BLaER1 treated with 17β-estradiol and CSF1 and Interleukin-3, amounts not matched to agents 10 nM and 100 nM (cell line): ENCODE measurements around the gene TMEM115.

Experiments used
- H3K27ac ChIP-seq, 11 experiments: shearing (Covaris generic); formaldehyde crosslinking; 2 replicates each; pipeline ENCODE4 v1.8.1; 2022
- H3K27me3 ChIP-seq, 11 experiments: shearing (Covaris generic); formaldehyde crosslinking; 2 replicates each; pipeline ENCODE4 v1.8.1; 2022
- H3K36me3 ChIP-seq, 11 experiments: shearing (Covaris generic); formaldehyde crosslinking; 2 replicates each; pipeline ENCODE4 v1.8.1; 2022
- H3K4me1 ChIP-seq, 10 experiments: shearing (Covaris generic); formaldehyde crosslinking; 2 replicates each; pipeline ENCODE4 v1.8.1; 2022
- H3K4me2 ChIP-seq, 11 experiments: shearing (Covaris generic); formaldehyde crosslinking; 2 replicates each; pipeline ENCODE4 v1.8.1; 2022
- H3K4me3 ChIP-seq, 10 experiments: shearing (Covaris generic); formaldehyde crosslinking; 2 replicates each; pipeline ENCODE4 v1.8.1; 2022
- H3K9ac ChIP-seq, 11 experiments: shearing (Covaris generic); formaldehyde crosslinking; 2 replicates each; pipeline ENCODE4 v1.8.1; 2022
- H3K9me3 ChIP-seq, 11 experiments: shearing (Covaris generic); formaldehyde crosslinking; replicated peaks in 1 of 11; 2 replicates each; pipeline ENCODE4 v1.8.1; 2022
- H4K20me1 ChIP-seq, 11 experiments: shearing (Covaris generic); formaldehyde crosslinking; 2 replicates each; pipeline ENCODE4 v1.8.1; 2022
- Cebpa-rat ChIP-seq, 11 experiments: shearing (Covaris generic); IDR thresholded peaks; 2 replicates each; pipeline ENCODE4 v1.8.1; 2022

TMEM115 gene

DNA sequence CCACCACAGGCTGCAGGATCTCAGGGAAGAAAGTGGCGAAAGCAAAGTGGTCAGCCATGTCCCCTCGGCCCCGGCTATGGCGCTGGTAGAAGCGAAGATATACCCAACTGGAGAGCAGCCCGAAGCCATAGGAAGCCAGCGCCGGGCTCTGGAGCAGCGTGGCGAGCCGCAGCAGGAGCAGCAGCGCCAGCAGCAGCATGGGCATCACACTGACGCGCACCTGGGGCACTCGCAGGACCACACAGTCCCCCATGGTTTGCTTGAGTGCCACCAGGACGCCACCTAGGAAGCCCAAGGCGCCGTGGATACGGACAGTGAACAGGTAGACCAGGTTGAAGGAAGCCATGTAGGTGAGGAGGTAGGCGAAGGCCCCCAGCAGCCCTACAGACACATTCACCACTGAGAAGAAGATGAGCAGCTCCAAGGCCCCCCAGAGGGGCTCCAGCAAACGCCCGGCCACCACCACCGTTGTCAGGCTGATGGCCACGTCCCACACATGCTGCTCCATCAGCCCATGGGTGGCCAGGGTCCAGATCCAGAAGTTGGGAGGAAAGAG is 888 bp downstream of the TMEM115 start:
- no peak for TF ChIP-seq Cebpa-rat (IDR thresholded peaks at IDR 0.05)
- H3K4me1 ChIP-seq: peaks cover 42 to 64% (median 55%) of the 10 kb centered on the region in 10 experiments
- peak overlapping the region; percentile 92 to 100 (median 99) for H3K4me2 ChIP-seq
- H3K9ac ChIP-seq: peak overlapping the region; percentile 91 to 99 (median 93)
- no peaks in the 10 kb centered on the region for H3K27me3 ChIP-seq
- peaks cover 36 to 50% (median 41%) of the 10 kb centered on the region in 11 experiments for H3K36me3 ChIP-seq
- no peaks in the 10 kb centered on the region for H3K9me3 ChIP-seq
- peak overlapping the region; percentile 84 to 96 (median 91) for H3K27ac ChIP-seq
- H3K4me3 ChIP-seq: peak overlapping the region; percentile 72 to 96 (median 82)
- H4K20me1 ChIP-seq: peaks cover 53 to 57% (median 56%) of the 10 kb centered on the region in 11 experiments

- Histone ChIP-seq H3K36me3 (peaks cover 42 to 60% (median 51%) of the 10 kb centered on the region in 11 experiments), H4K20me1 (peaks cover 59 to 67% (median 65%) of the 10 kb centered on the region in 11 experiments), H3K9ac (peak overlapping the region; percentile 91 to 99 (median 93)), H3K4me2 (peak overlapping the region; percentile 92 to 100 (median 99)), H3K4me1 (peaks cover 42 to 73% (median 61%) of the 10 kb centered on the region in 10 experiments), H3K27me3 (no peaks in the 10 kb centered on the region), H3K4me3 (peak overlapping the region; percentile 72 to 96 (median 82)), H3K27ac (peak overlapping the region in 9 of 11 experiments; percentile 6 to 96 (median 47); a peak in 14 of 22 replicates), H3K9me3 (no peaks in the 10 kb centered on the region)
- TF ChIP-seq Cebpa-rat (IDR thresholded peaks at IDR 0.05): no peak
Observed at GRCh38 chr3:50357481-50357880, 1.8 kb downstream of the TMEM115 start.

DNA sequence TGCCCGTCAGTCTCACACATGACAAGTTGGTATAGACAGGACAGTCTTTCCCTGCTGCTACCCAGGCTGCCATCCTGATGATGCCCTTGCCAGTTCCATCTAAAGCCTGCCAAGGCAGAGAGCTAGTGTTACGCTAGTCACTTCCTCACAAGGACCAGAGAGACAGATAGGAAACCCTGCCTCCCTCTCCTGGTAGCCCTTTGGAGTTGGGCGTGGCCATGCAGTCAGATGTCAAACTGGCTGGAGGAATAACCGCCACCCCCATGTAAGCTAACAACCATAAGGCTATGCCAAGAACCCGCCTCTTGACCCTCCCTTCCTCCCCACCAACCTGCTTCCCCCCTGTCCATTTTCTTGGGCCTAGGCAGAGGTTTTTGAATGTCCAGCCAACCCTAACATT is 2.8 kb downstream of the TMEM115 start:
- TF ChIP-seq Cebpa-rat (IDR thresholded peaks at IDR 0.05): no peak
- Histone ChIP-seq H3K36me3 (peaks cover 42 to 69% (median 58%) of the 10 kb centered on the region in 11 experiments), H3K27me3 (no peaks in the 10 kb centered on the region), H3K9me3 (no peaks in the 10 kb centered on the region), H3K9ac (peak overlapping the region; percentile 91 to 99 (median 93); a peak in 20 of 22 replicates), H3K4me1 (peaks cover 40 to 74% (median 67%) of the 10 kb centered on the region in 10 experiments), H4K20me1 (peaks cover 60 to 76% (median 74%) of the 10 kb centered on the region in 11 experiments), H3K4me2 (peak overlapping the region; percentile 92 to 100 (median 99)), H3K4me3 (peak overlapping the region; percentile 72 to 96 (median 82)), H3K27ac (peak overlapping the region in 5 of 11 experiments; percentile 8 to 96 (median 91); a peak in 5 of 22 replicates)

GRCh38 chr3:50355829-50356552 is 3.3 kb downstream of the TMEM115 start:
- Histone ChIP-seq H3K4me3 (peak overlapping the region; percentile 72 to 96 (median 82); a peak in 19 of 20 replicates), H3K9me3 (no peaks in the 10 kb centered on the region), H3K4me2 (peak overlapping the region; percentile 92 to 100 (median 99)), H4K20me1 (peaks cover 64 to 82% (median 80%) of the 10 kb centered on the region in 11 experiments), H3K4me1 (peaks cover 46 to 78% (median 72%) of the 10 kb centered on the region in 10 experiments), H3K36me3 (peaks cover 42 to 72% (median 60%) of the 10 kb centered on the region in 11 experiments), H3K9ac (peak overlapping the region; percentile 91 to 99 (median 93); a peak in 19 of 22 replicates), H3K27me3 (no peaks in the 10 kb centered on the region), H3K27ac (peak overlapping the region in 5 of 11 experiments; percentile 8 to 96 (median 18); a peak in 5 of 22 replicates)
- TF ChIP-seq Cebpa-rat (IDR thresholded peaks at IDR 0.05): no peak

- peaks cover 42 to 72% (median 60%) of the 10 kb centered on the region in 11 experiments for H3K36me3 ChIP-seq
- H3K9me3 ChIP-seq: no peaks in the 10 kb centered on the region
- H3K4me1 ChIP-seq: peaks cover 53 to 85% (median 77%) of the 10 kb centered on the region in 10 experiments
- H3K4me3 ChIP-seq: no peak overlapping the region
- peak overlapping the region in 6 of 11 experiments; percentile 14 to 99 (median 94); a peak in 2 of 22 replicates for H3K9ac ChIP-seq
- peak overlapping the region in 2 of 11 experiments; percentile 22 to 31; a peak in 4 of 22 replicates for H3K27ac ChIP-seq
- H4K20me1 ChIP-seq: peaks cover 64 to 82% (median 80%) of the 10 kb centered on the region in 11 experiments
- H3K27me3 ChIP-seq: no peaks in the 10 kb centered on the region
- peak overlapping the region in 6 of 11 experiments; percentile 97 to 100 (median 100); a peak in 9 of 22 replicates for H3K4me2 ChIP-seq
- TF ChIP-seq Cebpa-rat (IDR thresholded peaks at IDR 0.05): no peak
Observed at GRCh38 chr3:50354850-50355249, 4.5 kb downstream of the TMEM115 start.

DNA sequence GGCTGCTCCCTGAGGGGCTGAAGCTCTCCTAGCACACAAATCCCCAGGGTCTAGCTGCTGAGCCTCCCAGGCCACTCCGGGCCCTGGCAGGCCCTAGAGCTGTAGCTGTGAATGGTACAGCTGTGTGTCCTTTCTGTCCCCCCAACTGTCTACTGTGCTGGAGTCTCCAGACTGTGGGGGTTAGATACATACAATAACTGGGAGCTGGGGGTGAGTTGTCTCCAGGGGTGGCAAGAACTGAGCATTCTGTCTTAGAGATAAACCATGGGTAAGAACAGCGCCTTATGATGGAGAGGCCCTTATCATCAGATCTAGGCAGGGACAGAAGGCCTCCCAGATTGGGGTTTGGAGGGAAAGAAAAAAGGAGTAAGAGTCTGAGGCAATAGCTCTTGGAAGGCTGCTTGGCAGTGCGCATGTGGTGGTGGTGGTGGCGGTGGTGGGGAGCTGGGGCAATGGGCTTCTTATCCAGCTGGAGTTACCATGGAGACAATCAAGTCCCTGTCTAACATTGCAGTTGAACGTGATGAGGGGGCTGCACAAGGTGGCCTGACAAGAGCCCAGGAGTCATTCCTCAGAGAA is 5.0 kb downstream of the TMEM115 start:
- no peak for TF ChIP-seq Cebpa-rat (IDR thresholded peaks at IDR 0.05)
- no peaks in the 10 kb centered on the region for H3K27me3 ChIP-seq
- peak overlapping the region in 8 of 11 experiments; percentile 3 to 91 (median 50); a peak in 9 of 22 replicates for H3K9ac ChIP-seq
- no peak overlapping the region for H3K4me3 ChIP-seq
- H4K20me1 ChIP-seq: peaks cover 64 to 87% (median 80%) of the 10 kb centered on the region in 11 experiments
- H3K36me3 ChIP-seq: peaks cover 42 to 73% (median 60%) of the 10 kb centered on the region in 11 experiments
- no peaks in the 10 kb centered on the region for H3K9me3 ChIP-seq
- peak overlapping the region in 3 of 11 experiments; percentile 54 to 99 (median 99); a peak in 7 of 22 replicates for H3K4me2 ChIP-seq
- peak overlapping the region in 2 of 11 experiments; percentile 66 to 87; a peak in 2 of 22 replicates for H3K27ac ChIP-seq
- peaks cover 59 to 91% (median 80%) of the 10 kb centered on the region in 10 experiments for H3K4me1 ChIP-seq

DNA sequence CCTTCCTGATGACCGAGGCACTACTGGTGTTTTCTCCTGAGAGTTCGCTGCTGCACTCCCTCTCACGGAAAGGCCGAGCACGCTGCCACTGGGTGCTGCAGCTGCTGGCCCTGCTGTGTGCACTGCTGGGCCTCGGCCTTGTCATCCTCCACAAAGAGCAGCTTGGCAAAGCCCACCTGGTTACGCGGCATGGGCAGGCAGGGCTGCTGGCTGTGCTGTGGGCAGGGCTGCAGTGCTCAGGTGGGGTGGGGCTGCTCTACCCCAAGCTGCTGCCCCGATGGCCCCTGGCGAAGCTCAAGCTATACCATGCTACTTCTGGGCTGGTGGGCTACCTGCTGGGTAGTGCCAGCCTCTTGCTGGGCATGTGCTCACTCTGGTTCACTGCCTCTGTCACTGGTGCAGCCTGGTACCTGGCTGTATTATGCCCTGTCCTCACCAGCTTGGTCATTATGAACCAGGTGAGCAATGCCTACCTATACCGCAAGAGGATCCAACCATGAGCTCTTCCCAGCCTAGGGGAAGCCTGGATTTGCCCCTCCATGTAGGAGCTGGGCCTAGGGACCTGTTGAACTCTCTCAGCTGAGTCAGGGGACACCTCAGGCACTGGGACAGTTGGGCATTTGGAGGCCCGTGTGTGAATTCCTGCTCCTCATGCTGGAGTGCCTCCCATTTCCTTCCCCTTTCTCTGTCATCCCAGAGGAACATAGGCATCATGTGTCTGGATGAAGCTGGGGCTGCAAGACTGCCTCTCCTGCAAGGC is 5.9 kb downstream of the TMEM115 start:
- Histone ChIP-seq H3K27me3 (no peaks in the 10 kb centered on the region), H3K36me3 (peaks cover 42 to 81% (median 68%) of the 10 kb centered on the region in 11 experiments), H3K9me3 (no peaks in the 10 kb centered on the region), H3K9ac (peak overlapping the region in 10 of 11 experiments; percentile 18 to 55 (median 46); a peak in 14 of 22 replicates), H3K27ac (peak overlapping the region in 9 of 11 experiments; percentile 11 to 87 (median 39); a peak in 15 of 22 replicates), H3K4me1 (peaks cover 59 to 95% (median 82%) of the 10 kb centered on the region in 10 experiments), H3K4me2 (peak overlapping the region in 5 of 11 experiments; percentile 15 to 99 (median 97); a peak in 9 of 22 replicates), H3K4me3 (no peak overlapping the region; a peak in 1 of 20 replicates), H4K20me1 (peaks cover 62 to 87% (median 74%) of the 10 kb centered on the region in 11 experiments)
- TF ChIP-seq Cebpa-rat (IDR thresholded peaks at IDR 0.05): no peak
